ENCODE measurements around the gene PPP1R7.

Gene PPP1R7

DNA sequence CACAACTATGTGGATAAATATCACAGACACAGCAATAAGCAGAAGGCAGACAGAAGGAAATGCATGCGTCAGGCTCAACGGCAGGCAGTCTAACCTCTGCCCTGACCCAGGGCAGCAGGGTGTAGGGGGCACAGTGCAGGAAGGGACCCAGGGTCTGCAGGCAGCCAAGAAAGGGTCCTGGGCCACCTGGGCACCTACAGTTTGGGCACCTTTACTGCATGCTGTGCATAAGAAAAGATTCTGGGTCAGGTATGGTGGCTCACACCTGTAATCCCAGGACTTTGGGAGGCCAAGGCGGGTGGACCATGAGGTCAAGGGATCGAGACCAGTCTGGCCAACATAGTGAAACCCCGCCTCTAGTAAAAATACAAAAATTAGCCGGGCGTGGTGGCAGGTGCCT lies 18.7 kb upstream of the PPP1R7 start:
- Mint-ChIP-seq H3K27ac (peak overlapping the region; percentile 100), H3K36me3 (peaks cover 85% of the 10 kb centered on the region), H3K27me3 (no peaks in the 10 kb centered on the region), H3K4me1 (peaks cover 58% of the 10 kb centered on the region), H3K9me3 (peaks cover 5% of the 10 kb centered on the region), H3K4me3 (no peak overlapping the region)
- no peak for ATAC-seq

DNA sequence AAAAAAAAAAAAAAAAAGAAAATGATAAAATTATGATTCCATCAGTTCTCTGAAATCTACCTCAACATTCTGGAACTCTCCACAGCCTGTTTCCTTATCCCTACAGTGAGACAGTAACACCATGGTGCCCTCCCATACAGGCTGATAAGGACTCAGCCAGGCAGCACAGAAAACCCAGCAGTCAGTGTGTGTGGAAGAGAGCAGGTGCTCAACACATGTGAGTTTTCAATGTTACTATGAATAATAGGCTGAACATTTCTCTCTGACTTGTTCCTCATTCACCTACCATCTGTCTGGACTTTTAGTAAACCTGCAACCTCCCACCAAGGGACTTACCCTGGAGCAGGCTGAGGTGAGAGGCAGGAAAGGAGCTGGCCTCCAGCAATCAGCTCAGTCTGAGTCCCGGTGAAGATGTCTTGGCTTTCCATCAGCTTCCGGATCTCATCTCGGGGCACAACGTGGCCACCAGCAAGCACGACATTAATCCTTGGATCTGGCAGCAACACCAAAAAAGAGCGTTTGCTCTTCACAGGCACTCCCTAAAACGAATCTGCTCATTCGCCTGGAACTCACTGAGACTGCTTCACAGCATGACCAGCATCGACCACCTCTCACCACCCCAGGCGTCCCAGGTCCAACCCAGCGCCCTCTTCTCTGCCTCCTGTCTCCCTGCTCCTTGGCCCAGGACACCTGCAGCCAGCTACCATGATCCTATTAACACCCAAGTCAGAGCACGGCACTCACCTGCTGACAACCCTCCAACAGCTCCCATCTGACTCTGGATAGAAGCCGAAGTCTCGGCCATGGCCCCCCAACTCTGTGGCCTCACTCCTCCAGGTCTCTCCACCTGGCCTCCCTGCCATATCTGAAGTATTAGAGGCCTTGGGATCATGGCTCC lies 17.5 kb upstream of the PPP1R7 start:
- no peak overlapping the region for H3K4me3 Mint-ChIP-seq
- H3K27ac Mint-ChIP-seq: peak overlapping the region; percentile 62
- H3K27me3 Mint-ChIP-seq: no peaks in the 10 kb centered on the region
- peaks cover 4% of the 10 kb centered on the region for H3K9me3 Mint-ChIP-seq
- peaks cover 45% of the 10 kb centered on the region for H3K4me1 Mint-ChIP-seq
- peaks cover 83% of the 10 kb centered on the region for H3K36me3 Mint-ChIP-seq
- ATAC-seq: peak; percentile 69

DNA sequence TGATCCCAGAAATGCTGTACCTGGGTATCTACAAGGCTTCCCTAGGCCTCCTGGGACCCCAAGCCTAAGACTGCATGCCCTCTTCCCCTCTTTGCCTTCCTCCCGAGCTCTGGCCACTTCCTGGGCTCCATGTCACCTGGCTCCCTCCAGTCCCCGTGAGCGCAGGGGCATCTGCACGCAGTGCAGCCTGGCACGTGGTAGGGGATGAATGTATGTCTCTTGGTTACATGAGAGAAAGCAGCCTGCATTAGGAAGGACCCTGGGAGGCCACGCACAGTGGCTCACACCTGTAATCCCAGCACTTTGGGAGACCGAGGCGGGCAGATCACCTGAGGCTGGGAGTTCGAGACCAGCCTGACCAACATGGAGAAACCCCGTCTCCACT lies 16.8 kb upstream of the PPP1R7 start:
- Mint-ChIP-seq H3K9me3 (no peaks in the 10 kb centered on the region), H3K4me1 (peaks cover 39% of the 10 kb centered on the region), H3K27ac (peak overlapping the region; percentile 62), H3K4me3 (no peak overlapping the region), H3K36me3 (peaks cover 83% of the 10 kb centered on the region), H3K27me3 (no peaks in the 10 kb centered on the region)
- no peak for ATAC-seq

DNA sequence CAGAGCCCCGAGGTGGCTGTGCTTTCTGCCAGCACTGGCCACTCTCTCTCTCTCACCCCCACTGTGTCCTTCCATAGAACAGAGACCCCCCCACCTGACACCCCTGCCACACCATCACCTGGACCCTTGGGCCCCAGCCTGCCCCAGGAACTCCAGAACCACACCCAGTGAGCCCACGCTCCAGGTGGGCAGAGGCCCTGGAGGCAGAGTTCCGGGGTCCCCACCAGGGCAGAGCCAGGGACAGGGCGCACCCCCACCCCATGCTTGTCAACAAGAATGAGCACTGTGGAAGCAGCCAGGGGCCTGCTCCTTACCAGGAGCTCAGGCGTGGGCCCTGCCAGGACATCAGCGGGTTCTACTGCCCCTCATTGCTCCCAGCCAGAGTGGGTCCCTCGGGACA lies 15.6 kb upstream of the PPP1R7 start:
- H3K4me3 Mint-ChIP-seq: no peak overlapping the region
- H3K9me3 Mint-ChIP-seq: no peaks in the 10 kb centered on the region
- ATAC-seq: peak; percentile 5
- no peak overlapping the region for H3K27ac Mint-ChIP-seq
- no peaks in the 10 kb centered on the region for H3K27me3 Mint-ChIP-seq
- H3K4me1 Mint-ChIP-seq: peaks cover 26% of the 10 kb centered on the region
- peaks cover 82% of the 10 kb centered on the region for H3K36me3 Mint-ChIP-seq

DNA sequence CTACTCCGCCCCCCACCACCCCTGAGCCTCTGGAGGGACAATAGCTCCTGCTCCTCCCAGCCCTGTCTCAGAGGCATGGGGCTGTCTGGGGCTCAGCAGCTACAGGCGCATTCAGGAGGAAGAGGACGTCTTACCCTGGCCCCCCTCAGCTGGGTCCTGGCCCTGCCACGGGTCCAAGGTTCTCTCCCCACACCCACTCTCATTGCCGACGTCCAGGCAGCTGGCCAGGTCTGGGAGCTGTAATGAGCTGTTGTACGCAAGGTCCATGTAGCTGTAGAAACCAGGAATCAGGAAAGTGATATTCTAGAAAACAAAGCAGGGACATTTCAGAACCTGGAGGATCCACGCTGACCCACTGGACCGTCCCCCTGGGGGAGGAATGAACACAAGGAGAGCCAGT lies 14.5 kb upstream of the PPP1R7 start:
- ATAC-seq: no peak

DNA sequence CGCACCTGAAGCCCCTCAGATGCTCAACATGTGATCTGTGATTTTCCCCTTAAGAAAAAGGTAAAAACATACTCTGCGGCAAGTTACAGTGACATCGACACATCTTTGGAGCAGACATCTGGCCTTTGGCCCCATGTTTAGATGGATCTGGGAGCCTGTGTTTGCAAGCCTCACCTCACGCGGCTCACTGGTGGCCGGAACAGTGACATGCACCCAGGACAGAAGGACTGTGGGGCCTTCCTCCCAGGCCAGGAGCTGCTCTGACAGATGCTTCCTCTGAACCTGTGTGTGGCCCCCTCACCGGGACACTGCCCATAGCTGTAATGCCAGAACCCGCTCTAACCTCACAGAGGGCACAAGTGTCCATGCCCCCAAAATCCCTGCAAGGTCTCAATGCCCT lies 14.1 kb upstream of the PPP1R7 start:
- Mint-ChIP-seq H3K27me3 (no peaks in the 10 kb centered on the region), H3K36me3 (peaks cover 83% of the 10 kb centered on the region), H3K4me3 (no peak overlapping the region)

More for the DNA sequence above, 14.5 kb upstream of the PPP1R7 start:
- H3K27ac Mint-ChIP-seq: no peak overlapping the region
- no peak overlapping the region for H3K4me3 Mint-ChIP-seq
- no peaks in the 10 kb centered on the region for H3K9me3 Mint-ChIP-seq
- peaks cover 82% of the 10 kb centered on the region for H3K36me3 Mint-ChIP-seq
- no peaks in the 10 kb centered on the region for H3K27me3 Mint-ChIP-seq
- peaks cover 16% of the 10 kb centered on the region for H3K4me1 Mint-ChIP-seq

DNA sequence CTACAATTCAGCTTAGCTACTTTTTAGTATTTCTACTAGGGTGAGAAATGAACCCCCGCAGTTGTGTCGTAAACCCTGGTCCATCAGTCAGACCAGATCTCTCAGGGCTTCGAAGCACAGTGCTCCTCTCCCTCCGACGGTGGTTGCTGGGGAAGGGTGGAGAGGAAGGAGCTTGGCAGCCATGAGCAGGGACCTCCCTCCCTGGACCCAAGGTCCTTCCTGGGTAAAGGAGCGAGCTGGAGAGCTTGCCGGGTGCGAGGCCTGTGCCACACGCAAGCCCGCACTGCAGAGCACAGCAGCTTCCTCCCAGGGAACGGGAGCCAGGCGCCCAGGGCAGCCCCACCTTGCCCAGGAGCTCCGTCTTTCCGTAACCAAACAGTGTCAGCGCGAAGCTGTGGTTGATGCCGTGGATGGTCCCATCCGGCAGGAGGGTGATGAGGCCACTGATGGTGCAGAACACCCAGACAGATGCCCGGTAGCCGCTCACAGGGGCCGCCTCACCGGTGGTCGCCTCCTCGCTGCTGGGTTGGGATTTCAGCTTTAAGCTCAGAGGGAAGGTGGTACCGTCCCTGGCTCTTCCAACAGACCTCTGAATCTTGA lies 13.5 kb upstream of the PPP1R7 start:
- H3K27me3 Mint-ChIP-seq: no peaks in the 10 kb centered on the region
- H3K9me3 Mint-ChIP-seq: no peaks in the 10 kb centered on the region
- peaks cover 88% of the 10 kb centered on the region for H3K36me3 Mint-ChIP-seq
- no peak overlapping the region for H3K27ac Mint-ChIP-seq
- no peak for ATAC-seq
- no peak overlapping the region for H3K4me3 Mint-ChIP-seq
- peaks cover 18% of the 10 kb centered on the region for H3K4me1 Mint-ChIP-seq

More for the DNA sequence above, 14.1 kb upstream of the PPP1R7 start:
- Mint-ChIP-seq H3K9me3 (no peaks in the 10 kb centered on the region), H3K27ac (no peak overlapping the region), H3K4me1 (peaks cover 15% of the 10 kb centered on the region)
- no peak for ATAC-seq

GRCh38 chr2:241137276-241138190 lies 12.7 kb upstream of the PPP1R7 start:
- H3K4me3 Mint-ChIP-seq: no peak overlapping the region
- ATAC-seq: no peak
- no peaks in the 10 kb centered on the region for H3K27me3 Mint-ChIP-seq
- no peak overlapping the region for H3K27ac Mint-ChIP-seq
- H3K4me1 Mint-ChIP-seq: peaks cover 22% of the 10 kb centered on the region
- no peaks in the 10 kb centered on the region for H3K9me3 Mint-ChIP-seq
- peaks cover 92% of the 10 kb centered on the region for H3K36me3 Mint-ChIP-seq

- H3K27ac Mint-ChIP-seq: no peak overlapping the region
- no peak overlapping the region for H3K4me3 Mint-ChIP-seq
- H3K36me3 Mint-ChIP-seq: peaks cover 92% of the 10 kb centered on the region
- ATAC-seq: no peak
- no peaks in the 10 kb centered on the region for H3K9me3 Mint-ChIP-seq
- H3K4me1 Mint-ChIP-seq: peaks cover 12% of the 10 kb centered on the region
- no peaks in the 10 kb centered on the region for H3K27me3 Mint-ChIP-seq
These were observed 11.8 kb upstream of the PPP1R7 start for GRCh38 chr2:241138471-241138870.

DNA sequence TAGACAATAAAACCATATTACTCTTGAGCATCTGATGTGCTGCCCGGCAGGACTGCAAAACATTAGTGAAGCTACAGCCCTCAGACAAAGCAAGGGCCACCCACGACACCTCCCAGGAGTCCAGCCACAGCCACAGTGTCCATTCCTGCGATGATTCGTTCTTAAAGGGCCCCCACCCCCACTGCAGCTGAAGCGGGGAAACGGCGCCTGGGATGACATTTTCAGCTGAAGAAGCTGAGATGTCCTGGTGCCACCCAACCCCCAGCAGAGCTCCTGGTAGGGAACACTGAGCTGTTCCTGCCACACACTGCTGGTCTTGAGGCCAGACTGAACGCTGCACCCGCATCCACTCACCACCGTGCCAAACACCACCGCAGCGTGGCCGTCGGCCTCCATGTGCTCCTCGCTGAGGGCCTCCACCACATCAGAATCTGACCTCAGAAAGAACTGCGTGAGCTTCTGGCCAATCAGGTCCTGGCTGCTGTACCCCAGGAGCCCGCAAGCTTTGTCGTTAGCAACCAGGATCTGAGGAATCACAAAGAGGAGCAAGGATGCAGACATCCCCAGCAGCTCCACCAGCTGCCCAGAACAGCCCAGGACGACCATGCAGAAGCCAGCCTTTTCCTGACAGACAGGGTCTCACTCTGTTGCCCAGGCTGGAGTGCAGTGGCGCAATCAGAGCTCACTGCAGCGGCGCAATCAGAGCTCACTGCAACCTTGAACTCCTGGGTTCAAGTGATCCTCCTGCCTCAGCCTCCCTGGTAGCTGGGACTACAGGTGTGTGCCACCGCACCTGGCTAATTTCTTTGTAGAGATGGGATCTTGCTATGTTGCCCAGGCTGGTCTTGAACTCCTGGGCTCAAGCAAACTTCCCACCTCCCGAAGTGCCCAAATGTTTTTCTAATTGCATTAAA lies 10.5 kb upstream of the PPP1R7 start:
- H3K36me3 Mint-ChIP-seq: peaks cover 94% of the 10 kb centered on the region

DNA sequence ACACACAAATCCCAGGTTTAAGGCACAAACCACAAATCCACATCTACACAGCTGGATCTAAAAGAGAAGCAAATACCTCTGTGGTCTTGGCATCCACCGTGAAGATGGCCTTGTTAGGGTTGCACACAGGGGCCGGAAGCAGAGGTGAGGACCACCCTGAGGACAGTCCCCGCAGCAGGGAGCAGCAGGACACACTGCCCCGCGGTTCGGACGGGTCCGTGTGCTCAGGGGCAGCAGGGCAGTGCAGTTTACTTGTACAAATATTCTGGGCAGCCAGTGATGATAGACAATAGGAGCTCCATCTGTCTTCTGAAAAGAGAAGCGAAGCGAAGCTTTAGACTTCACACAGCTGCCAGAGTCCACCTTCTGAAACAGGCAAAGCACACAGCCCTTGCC lies 9.8 kb upstream of the PPP1R7 start:
- Mint-ChIP-seq H3K36me3 (peaks cover 93% of the 10 kb centered on the region), H3K4me3 (no peak overlapping the region), H3K9me3 (no peaks in the 10 kb centered on the region), H3K27ac (no peak overlapping the region), H3K4me1 (peaks cover 18% of the 10 kb centered on the region), H3K27me3 (no peaks in the 10 kb centered on the region)
- no peak for ATAC-seq

More for the DNA sequence above, 10.5 kb upstream of the PPP1R7 start:
- Mint-ChIP-seq H3K4me3 (no peak overlapping the region), H3K27me3 (no peaks in the 10 kb centered on the region), H3K27ac (no peak overlapping the region), H3K4me1 (peaks cover 15% of the 10 kb centered on the region), H3K9me3 (no peaks in the 10 kb centered on the region)
- ATAC-seq: no peak

DNA sequence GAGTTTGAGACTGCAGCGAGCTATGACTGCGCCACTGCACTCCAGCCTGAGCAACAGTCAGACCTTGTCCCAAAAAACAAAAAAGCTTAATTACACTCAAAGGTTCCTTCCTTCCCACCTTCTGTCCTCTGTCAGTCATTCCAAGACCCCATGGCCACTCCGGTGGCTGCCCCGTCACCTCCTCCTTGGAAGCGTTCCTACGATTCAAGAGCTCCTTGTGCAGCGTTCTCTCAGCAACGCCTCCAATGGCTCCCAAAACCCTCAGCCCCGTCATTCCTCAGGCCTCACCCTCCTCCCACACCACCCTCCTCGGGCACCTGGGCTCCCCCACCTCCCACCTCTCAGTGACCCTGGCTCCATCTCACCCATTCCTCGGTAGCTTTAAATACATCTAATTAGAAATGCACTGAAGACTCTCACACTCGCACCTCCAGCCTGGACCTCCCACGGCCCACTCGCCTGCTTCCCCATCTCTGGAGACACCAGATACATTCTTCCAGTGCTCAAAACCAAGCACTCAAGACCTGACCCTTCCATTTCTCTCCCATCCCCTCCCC lies 9.0 kb upstream of the PPP1R7 start:
- Mint-ChIP-seq H3K27ac (peak overlapping the region; percentile 14), H3K27me3 (no peaks in the 10 kb centered on the region), H3K36me3 (peaks cover 85% of the 10 kb centered on the region), H3K4me3 (no peak overlapping the region), H3K9me3 (no peaks in the 10 kb centered on the region), H3K4me1 (peaks cover 22% of the 10 kb centered on the region)
- ATAC-seq: no peak

GRCh38 chr2:241142063-241142462 lies 8.2 kb upstream of the PPP1R7 start:
- Mint-ChIP-seq H3K9me3 (no peaks in the 10 kb centered on the region), H3K27ac (peak overlapping the region; percentile 14), H3K36me3 (peaks cover 77% of the 10 kb centered on the region), H3K4me1 (peaks cover 27% of the 10 kb centered on the region), H3K27me3 (no peaks in the 10 kb centered on the region), H3K4me3 (no peak overlapping the region)
- no peak for ATAC-seq

DNA sequence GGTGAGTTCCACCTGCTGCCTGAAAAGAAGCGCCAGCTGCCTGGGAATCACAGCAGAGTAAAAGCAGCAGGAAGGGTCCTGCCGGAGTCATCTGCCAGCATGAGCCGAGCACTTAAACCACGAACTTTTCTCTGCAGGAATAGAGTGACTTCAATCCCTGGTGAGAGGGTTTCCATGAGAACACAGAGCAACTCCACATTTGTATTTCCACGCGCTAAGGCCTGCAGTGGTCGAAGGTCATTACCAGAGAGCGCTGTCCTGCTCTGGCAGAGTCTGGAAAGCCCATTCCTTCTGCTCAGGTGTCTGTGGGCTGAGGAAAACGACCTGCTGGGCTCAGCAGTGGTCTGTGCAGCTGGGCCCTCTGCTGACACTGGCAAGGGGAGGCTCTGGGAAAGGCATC lies 7.7 kb upstream of the PPP1R7 start:
- no peak for ATAC-seq
- no peak overlapping the region for H3K4me3 Mint-ChIP-seq
- peaks cover 75% of the 10 kb centered on the region for H3K36me3 Mint-ChIP-seq
- H3K9me3 Mint-ChIP-seq: no peaks in the 10 kb centered on the region
- no peaks in the 10 kb centered on the region for H3K27me3 Mint-ChIP-seq
- peaks cover 27% of the 10 kb centered on the region for H3K4me1 Mint-ChIP-seq
- H3K27ac Mint-ChIP-seq: peak overlapping the region; percentile 14
